GM18517 (cell line): ENCODE measurements around the gene C20orf144.
"Not testable (repeated sequence)": the region's sequence is repeated elsewhere in the genome, so short reads cannot be mapped to it uniquely, and the experiment has no call there.

Experiments
- ATAC-seq: cut with Tn5 transposase; IDR thresholded peaks from one replicate; pipeline ENCODE4 v1.9.1; 2021; ENCODE audit warnings: mild to moderate bottlenecking, moderate library complexity; ENCODE audit not compliant: unreplicated experiment

The C20orf144 gene

GRCh38 chr20:33662172-33662571, at the start of gene C20orf144:
Gene C20orf144, plus strand, starts transcription at chr20:33662327. Its CDS starts 19 bp downstream, at chr20:33662346.
- ATAC-seq, result no peak

DNA sequence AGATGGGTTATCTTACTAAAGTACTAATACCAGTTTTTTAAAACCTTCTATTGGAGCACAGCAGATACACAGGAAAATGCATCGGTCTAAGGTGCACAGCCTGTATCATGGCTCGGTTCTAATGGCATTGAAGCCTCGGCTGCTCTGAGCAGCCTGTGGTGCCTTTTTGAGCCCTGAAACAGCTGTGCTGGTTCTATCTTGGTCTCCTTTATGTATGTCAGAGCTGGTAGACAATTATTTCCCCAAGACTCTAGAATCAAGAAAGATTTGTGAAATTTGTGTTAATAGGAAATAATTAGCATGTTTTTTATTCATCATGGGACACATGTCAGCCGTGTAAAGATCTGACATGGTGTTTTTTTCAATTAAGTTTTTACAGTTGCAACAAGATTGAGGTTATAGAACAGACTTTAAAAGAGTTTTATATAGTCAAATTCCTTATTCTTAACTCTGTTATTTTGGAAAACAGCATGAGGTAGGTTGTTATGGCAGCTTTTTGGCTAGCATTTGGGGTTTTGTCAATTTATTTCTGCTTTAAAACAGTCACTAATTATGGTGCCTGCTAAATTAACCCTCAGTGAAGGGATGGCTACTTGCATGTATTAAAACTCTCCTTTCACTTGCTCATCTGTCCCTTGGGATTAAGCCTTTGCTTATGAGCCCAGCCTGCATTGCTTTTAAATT, 40.3 kb upstream of the C20orf144 start:
- ATAC-seq, result no peak

GRCh38 chr20:33622705-33623365, 39.3 kb upstream of the C20orf144 start:
- ATAC-seq, result no peak

GRCh38 chr20:33624399-33624798, 37.7 kb upstream of the C20orf144 start:
- no peak for ATAC-seq

- no peak for ATAC-seq
Observed at GRCh38 chr20:33626190-33626589, 35.9 kb upstream of the C20orf144 start.

DNA sequence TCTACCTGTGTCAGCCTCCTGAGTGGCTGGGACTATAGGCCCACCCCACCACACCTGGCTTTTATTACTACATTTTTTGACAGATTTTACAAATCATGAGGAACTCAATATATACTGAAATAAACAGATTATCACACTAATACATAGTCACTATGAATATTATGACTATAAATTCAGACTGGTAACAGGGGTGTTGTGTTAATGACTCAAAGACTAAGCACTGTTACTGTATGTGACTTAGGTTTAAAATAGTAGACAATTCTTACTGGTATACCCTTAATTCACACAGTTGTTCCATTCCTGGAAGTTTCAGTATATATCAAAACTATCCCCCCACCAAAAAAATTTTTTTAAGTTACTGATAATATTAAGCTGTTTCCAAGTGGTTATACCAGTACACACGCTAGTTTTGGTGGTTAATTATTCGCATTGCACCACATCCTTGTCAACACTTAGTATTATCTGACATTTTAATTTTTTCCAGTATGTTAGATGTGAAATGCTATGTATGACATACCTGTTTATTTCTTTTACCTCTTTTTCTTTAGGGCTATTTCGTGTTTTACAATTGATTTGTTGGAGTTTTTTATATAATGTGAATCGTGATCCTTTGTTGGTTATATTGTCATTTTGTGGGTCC, 34.4 kb upstream of the C20orf144 start:
- no peak for ATAC-seq

GRCh38 chr20:33629533-33629932, 32.6 kb upstream of the C20orf144 start:
- no peak for ATAC-seq

DNA sequence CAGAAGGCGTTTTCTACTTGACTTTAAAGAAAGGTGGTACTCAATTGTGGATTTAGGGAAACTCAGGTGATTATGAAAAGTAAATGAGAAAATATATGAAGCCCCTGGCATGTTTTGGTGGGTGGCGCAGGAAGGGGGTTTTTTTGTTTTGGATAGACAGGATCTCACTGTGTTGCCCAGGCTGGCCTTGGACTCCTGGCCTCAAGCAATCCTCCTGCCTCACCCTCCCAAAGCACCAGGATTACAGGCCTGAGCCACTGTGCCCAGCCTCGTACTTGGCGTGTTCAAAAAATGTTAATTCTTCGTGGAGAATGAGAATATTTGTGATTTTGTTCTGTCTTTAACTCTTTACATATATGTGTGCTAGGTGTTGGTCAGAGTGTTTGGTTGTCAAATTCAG, 32.1 kb upstream of the C20orf144 start:
- ATAC-seq, result no peak

- no peak for ATAC-seq
Observed at GRCh38 chr20:33630507-33630906, 31.6 kb upstream of the C20orf144 start.

- not testable (repeated sequence) for ATAC-seq
Observed at GRCh38 chr20:33631910-33632309, 30.2 kb upstream of the C20orf144 start.

DNA sequence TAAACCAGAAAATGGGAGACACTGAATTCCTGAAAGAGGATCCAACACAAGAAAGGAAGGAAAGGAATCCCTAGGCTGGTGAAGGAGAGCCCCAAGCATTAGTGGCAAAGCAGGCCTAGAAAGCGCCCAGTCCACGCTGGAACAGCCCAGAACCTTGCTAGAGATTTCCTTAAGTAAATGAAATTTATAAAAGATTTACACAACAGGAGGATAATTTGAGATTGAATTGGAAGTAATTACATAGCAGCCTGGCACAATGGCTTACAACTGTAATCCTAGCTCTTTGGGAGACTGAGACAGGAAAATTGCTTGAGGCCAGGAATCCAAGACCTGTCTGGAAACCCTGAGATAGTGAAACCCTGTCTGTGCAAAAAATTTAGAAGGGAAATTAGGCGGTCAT, 26.8 kb upstream of the C20orf144 start:
- no peak for ATAC-seq

DNA sequence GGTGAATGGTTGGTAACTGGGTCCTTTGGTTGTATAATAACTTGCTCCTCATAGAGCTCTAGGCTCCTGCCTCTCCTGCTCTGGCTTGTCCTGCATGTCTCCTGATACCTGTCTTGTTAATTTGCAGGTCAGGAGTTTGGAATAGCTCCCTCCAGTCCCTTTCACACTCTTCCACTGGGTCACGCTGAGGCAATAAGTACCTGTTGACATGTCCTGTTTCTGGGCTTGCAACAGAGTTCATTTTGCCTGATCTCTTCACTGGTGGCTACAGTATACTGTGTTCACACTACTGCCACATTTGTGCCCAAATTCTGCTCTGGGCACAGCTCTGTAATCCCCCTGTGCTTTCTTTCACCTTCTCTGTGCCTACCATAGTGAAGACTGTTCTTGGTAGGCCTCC, 25.4 kb upstream of the C20orf144 start:
- ATAC-seq, result no peak

DNA sequence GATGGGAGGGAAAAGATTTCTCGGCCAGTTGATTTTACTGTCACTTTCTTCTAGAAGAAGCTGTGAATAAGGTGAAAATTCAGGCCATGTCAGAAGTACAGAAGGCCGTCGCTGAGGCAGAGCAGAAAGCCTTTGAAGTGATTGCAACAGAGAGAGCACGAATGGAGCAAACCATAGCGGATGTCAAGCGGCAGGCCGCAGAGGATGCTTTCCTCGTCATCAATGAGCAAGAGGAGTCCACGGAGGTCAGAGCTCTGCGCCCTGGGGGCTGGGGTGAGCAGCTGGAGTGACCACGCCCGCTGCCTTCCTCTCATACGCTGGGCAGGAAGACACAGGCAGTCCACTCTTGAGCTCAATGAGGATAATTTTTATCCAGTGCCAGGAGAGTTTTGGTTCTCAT, 21.8 kb upstream of the C20orf144 start:
- ATAC-seq, result no peak

- ATAC-seq, result no peak
Observed at GRCh38 chr20:33644313-33645071, 17.6 kb upstream of the C20orf144 start.

DNA sequence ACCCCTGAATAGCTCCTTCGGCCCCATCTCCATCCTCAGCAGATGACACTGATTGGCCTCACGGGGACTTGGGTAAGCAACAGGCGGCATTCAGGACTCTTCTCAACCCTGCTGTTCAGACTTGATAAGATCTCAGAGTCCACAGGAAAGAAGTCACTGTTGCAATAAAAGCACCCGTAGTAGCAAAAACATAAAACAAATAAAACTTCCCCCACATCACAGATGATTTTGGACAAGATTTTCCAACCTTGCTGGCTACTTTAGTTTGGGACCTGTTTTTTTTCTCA, 17.1 kb upstream of the C20orf144 start:
- no peak for ATAC-seq

DNA sequence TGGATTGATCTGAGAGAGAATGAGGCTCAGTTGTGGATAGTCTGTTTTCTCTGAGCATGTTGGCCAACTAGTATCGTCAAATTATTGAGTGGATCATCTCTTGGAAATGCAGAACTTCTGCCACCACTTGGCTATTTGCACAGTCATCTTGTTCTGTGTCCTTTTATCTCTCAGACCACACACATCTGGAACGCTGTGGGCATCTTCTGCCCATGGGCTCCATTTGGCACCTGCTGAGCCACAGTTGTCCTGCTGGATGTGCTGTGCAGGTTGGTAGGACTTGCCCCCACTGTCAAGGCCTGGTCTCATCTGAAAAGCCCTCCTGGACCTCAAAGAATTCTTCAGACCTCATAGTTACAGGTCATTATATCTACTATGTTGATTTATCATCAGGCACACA, 16.7 kb upstream of the C20orf144 start:
- no peak for ATAC-seq

- no peak for ATAC-seq
Observed at GRCh38 chr20:33646191-33646590, 15.9 kb upstream of the C20orf144 start.

DNA sequence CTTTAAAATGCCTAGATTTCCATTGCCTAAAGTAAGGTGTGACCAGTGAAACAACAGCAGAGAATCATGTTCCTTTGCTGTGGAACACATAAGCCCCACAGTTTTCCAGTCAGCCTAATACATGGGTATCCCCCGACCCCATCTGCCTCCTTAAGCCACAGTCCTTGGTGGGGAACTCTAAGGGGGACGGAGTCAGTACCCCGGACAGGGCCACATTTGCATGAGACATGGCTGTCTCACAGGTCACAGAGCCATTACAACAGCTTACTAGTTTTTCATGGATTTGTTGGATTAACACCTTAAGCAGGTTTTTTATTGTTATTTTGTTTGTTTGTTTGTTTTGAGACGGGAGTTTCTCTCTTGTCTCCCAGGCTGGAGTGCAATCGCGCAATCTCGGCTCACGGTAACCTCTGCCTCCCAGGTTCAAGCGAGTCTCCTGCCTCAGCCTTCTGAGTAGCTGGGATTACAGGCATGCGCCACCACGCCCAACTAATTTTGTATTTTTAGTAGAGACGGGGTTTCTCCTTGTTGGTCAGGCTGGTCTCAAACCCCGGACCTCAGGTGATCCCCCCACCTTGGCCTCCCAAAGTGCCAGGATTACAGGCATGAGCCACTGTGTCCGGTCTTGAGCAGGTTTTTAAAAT, 15.0 kb upstream of the C20orf144 start:
- not testable (repeated sequence) for ATAC-seq

DNA sequence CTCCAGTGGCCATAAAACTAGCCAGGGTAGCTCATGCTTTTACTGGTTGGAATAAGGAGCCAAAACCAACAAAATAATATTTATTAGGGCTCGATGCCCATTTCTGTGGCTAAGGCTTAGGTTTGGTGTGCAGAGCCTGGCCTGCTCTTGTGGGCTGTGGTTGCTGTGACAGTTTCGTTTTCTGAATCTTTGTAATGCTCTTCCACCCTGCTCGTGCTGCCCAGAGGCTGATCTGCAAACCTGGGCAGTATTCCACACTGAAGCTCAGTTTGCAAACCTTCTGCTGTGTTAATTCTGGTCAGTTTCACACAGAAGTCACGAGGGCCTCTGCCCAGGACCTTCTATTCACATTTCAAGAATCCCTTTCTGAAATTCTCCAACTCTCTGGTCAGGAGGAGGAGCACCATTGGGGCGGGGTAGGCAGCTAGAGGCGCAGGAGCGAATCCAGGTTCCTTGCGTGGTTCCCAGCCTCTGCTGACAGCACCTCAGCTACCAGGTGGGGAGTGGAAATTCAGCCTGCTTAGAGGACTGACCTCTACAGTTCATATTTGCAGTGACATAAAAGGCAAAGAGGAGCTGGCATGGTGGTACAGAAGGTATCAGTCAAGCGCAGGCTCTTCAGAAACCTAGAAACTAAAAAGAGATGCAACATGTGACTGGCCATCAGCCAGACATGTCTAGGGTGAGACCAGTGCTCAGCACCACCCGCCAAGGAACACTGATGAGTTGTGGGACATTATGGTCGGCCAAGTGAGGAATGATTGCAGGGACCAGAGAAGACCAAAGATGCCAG, 14.3 kb upstream of the C20orf144 start:
- ATAC-seq, result no peak

DNA sequence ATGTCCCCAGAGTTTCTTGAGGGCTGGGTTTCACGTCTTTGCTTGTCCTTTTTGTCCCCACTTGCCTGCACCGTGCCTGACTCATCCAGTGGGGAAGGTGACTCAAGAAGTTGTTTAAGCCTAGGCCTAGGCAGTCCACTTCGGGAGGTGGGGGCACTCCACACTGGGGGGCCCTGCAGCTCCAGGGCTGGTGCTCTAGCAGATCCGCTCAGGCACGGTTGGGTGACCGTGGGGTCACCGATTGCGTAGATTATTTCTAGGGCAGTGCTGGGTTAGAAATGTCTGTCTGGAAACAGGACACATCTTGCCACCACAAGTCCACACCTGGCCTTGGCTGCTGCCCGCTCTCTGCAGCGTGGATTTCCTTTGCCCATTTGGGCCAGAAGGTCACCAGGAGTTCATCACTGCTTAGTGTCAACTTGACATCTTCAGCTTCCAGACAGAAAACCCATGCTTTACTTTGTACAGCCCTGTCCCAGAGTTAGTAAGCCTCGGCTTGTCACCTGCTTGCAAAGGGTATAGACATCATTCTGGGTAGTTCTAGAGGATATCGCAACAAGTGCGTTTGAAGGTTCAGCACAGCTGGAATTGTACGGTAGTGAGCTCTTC, 13.6 kb upstream of the C20orf144 start:
- ATAC-seq, result no peak
